ENCODE measurements around the gene SLX4IP.

SLX4IP gene

DNA sequence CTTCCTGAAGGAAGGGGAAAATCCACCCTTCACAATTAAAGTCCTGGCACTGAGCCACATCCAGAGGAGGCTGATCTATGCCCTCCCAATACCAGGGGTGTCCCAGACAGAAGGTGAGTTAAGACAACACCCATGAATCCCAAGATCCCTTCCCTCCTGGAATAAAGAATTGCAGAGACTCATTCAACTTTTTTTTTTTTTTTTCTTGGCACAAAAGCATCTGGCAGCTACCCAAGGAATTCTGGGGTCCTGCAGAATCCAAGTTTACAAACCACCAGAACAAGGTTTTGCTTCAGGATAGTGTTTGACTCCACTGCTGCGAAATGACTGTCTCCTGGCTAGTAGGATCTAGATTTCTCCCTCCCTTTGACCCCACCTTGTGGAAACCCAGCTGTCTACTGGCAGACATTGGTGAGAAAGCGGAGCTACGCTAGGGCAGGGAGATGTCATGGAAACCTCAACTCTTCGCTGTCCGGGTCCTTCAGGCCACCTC lies 201.3 kb downstream of the SLX4IP start:
- H3K4me3 ChIP-seq (ENCODE audit: low read depth, low read length): no peak overlapping the region
- no peak for DNase-seq (ENCODE audit: low read depth)
- TF ChIP-seq POLR2A (IDR thresholded peaks at IDR 0.05; ENCODE audit: extremely low read depth, insufficient read length) (no peak), MYC (IDR thresholded peaks at IDR 0.05; ENCODE audit: low read depth, low read length) (no peak)

DNA sequence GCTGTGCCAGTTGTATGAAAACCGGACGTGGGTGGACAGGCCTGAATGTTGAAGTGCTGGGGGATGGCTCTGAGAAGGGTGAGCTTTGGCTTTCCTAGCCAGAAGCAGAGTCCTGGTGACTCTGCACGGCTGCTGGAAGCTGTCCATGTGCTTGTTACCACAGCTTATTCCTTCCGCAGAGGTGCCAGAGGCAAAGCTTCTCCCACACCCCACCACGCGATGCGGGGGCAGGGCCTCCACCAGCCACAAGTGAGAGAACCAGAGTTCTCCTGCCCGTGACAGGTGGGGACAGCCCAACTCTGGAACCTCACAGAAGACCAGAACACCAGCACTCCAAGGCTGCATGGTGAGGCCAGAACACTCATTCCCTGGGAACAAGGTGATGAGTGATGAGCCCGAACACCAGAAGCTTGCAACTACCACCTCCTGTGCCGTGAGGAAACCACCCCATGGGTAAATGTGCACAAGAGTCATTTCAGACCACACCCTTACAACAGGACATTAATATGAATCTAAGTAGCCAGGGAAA lies 202.0 kb downstream of the SLX4IP start:
- DNase-seq (ENCODE audit: low read depth): peak; percentile 60
- TF ChIP-seq POLR2A (IDR thresholded peaks at IDR 0.05; ENCODE audit: extremely low read depth, insufficient read length) (no peak), MYC (IDR thresholded peaks at IDR 0.05; ENCODE audit: low read depth, low read length) (peak; percentile 31; the same call in 1 of the 2 replicates)
- TF ChIP-seq, protein P1, sequence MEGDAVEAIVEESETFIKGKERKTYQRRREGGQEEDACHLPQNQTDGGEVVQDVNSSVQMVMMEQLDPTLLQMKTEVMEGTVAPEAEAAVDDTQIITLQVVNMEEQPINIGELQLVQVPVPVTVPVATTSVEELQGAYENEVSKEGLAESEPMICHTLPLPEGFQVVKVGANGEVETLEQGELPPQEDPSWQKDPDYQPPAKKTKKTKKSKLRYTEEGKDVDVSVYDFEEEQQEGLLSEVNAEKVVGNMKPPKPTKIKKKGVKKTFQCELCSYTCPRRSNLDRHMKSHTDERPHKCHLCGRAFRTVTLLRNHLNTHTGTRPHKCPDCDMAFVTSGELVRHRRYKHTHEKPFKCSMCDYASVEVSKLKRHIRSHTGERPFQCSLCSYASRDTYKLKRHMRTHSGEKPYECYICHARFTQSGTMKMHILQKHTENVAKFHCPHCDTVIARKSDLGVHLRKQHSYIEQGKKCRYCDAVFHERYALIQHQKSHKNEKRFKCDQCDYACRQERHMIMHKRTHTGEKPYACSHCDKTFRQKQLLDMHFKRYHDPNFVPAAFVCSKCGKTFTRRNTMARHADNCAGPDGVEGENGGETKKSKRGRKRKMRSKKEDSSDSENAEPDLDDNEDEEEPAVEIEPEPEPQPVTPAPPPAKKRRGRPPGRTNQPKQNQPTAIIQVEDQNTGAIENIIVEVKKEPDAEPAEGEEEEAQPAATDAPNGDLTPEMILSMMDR (IDR thresholded peaks at IDR 0.05; ENCODE audit: low read depth, low read length): no peak
- TF ChIP-seq, protein P2, sequence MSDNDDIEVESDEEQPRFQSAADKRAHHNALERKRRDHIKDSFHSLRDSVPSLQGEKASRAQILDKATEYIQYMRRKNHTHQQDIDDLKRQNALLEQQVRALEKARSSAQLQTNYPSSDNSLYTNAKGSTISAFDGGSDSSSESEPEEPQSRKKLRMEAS (IDR thresholded peaks at IDR 0.05; ENCODE audit: low read depth, low read length): peak; percentile 32; the same call in 1 of the 2 replicates
- H3K4me3 ChIP-seq (ENCODE audit: low read depth, low read length): no peak overlapping the region

DNA sequence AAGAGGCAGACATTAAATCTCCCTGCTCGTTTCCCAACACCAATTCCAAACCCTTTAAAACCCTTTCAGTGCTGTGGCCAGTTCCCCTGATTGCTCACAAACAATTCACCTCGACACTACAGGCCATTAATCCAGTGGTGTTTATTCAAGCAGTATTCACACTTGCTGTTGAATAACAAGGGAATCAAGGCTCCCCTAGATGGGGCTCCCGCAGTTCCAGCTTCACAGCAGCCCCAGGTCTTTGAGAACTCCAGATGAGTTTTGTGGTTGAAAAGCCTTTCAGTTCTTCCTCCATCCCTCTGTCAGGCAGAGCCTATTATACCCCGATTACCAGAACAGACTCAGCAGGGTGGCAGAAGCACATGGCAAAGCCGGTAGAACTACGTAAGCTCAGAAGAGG lies 202.5 kb downstream of the SLX4IP start:
- peak; percentile 31 for DNase-seq (ENCODE audit: low read depth)
- no peak overlapping the region for H3K4me3 ChIP-seq (ENCODE audit: low read depth, low read length)
- TF ChIP-seq, protein P2 (IDR thresholded peaks at IDR 0.05; ENCODE audit: low read depth, low read length): no peak
- no peak for TF ChIP-seq MYC (IDR thresholded peaks at IDR 0.05; ENCODE audit: low read depth, low read length)
- no peak for TF ChIP-seq POLR2A (IDR thresholded peaks at IDR 0.05; ENCODE audit: extremely low read depth, insufficient read length)
- TF ChIP-seq, protein P1 (IDR thresholded peaks at IDR 0.05; ENCODE audit: low read depth, low read length): no peak

DNA sequence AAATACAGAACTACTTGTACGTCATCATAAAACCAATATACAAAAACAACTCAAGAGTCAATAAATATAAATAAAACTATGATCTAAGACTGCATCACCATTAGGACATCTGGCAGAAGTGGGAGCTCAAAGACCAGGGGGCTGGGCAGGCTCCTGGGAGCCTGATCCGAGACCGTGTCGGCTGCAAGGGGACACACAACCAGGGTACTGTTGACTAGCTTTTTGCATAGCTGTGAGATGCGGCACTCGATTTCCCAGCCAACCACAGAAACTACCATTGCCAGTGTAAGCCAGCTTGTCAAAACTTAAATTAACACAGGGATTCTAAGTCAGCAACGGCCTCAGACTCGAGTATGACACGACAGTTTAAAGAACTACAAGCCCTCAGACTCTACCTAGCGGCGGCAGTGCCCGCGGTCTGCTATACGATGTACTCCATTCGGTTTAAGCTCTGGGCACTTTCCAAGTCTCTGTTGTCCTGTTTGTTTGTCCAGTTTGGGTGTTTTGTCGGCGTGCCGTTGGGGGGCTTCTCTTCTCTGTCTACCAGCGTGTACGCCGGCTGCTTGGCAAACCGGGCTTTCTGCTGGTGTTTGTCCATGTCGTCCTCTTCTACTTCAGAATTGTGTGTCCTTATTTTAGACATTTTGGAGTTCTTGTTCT lies 204.1 kb downstream of the SLX4IP start:
- TF ChIP-seq MYC (IDR thresholded peaks at IDR 0.05; ENCODE audit: low read depth, low read length): no peak
- DNase-seq (ENCODE audit: low read depth): no peak
- H3K4me3 ChIP-seq (ENCODE audit: low read depth, low read length): no peak overlapping the region

DNA sequence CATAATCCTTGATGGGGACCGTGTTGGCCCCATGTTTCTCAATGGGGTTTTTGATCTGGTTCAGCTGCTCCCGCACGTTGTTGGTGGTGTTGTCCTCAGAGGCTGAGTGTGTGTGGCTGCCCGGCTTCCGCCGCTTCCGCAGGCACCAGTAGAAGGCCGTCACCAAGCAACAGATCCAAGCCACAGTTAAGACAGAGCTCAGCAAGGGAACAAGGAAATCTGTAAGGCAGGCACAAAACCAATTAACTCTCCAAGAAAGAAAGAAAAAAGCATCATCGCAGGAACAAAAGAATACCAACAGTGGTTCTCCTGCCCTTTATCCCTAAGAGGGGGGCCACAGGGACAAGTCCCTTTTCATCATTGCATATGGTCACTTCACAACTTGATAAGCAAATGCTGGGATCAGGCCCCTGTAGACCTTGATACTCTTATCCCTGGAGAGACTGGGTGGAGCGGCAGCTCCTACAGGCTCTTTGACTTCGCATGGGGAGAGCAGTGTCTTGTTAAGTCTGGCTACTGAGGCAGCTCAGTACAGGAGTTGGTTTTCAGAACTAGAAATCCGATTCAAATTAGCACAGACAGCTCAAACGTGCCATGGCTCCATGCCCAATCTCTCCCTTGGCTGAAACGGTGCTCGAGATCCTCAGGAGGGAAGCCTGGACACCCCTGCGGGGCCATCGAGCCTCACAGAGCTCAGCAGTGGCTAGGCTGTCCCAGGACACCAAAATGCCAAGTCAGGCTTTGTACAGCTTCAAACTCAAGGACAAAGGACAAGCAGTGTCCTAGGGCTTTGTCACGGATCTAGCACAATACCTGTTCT lies 204.8 kb downstream of the SLX4IP start:
- no peak for DNase-seq (ENCODE audit: low read depth)
- TF ChIP-seq, protein P2 (IDR thresholded peaks at IDR 0.05; ENCODE audit: low read depth, low read length): no peak
- TF ChIP-seq, protein P1 (IDR thresholded peaks at IDR 0.05; ENCODE audit: low read depth, low read length): no peak
- TF ChIP-seq MYC (IDR thresholded peaks at IDR 0.05; ENCODE audit: low read depth, low read length) (no peak), POLR2A (IDR thresholded peaks at IDR 0.05; ENCODE audit: extremely low read depth, insufficient read length) (no peak)
- H3K4me3 ChIP-seq (ENCODE audit: low read depth, low read length): no peak overlapping the region

DNA sequence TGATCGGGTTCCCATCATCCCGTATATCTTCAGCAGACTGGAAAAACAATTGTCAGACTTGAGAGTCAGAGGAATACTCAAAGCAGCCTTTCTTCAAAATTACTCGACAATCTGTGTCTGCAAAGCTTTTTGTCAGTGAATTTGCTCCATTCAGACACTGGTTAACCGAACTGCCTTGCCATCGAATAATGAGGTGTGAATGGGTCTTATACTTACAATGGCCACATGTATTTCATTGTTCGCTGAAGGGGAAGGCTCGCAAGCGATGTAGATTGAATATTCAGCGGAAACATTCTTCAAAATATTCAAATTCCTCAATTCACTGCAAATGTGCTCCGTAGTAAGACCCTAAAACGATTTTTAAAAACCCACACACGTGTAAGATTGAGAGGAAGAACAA lies 205.8 kb downstream of the SLX4IP start:
- no peak for DNase-seq (ENCODE audit: low read depth)
- TF ChIP-seq, protein P1 (IDR thresholded peaks at IDR 0.05; ENCODE audit: low read depth, low read length): no peak
- TF ChIP-seq POLR2A (IDR thresholded peaks at IDR 0.05; ENCODE audit: extremely low read depth, insufficient read length): no peak
- TF ChIP-seq MYC (IDR thresholded peaks at IDR 0.05; ENCODE audit: low read depth, low read length): no peak
- TF ChIP-seq, protein P2 (IDR thresholded peaks at IDR 0.05; ENCODE audit: low read depth, low read length): no peak
- H3K4me3 ChIP-seq (ENCODE audit: low read depth, low read length): no peak overlapping the region
